Breast epithelium (tissue), 4 donors: ENCODE data around the gene MAN1C1. TPM values are rescaled to one million over a fixed set of nuclear protein-coding genes. Genes with fewer than 3 reads are reported as not detected.
"Not testable (repeated sequence)": the region's sequence is repeated elsewhere in the genome, so short reads cannot be mapped to it uniquely, and the experiment has no call there.

Source experiments
- DNase-seq, 2 donors: peaks; one replicate each; pipeline ENCODE4 v3.0.0-alpha.2; 2019; ENCODE audit warnings: low spot score in 2 of 2
- H3K27ac ChIP-seq, 2 donors: fragments of 200-600 bp; sonication (generic) in 1 of 2; one replicate each; pipeline ENCODE4 v1.5.1; 2016 to 2019; ENCODE audit warnings: mild to moderate bottlenecking in 1 of 2
- H3K27me3 ChIP-seq, 2 donors: fragments of 200-600 bp; sonication (generic) in 1 of 2; one replicate each; pipeline versions ENCODE4 v1.5.1 to v1.6.0; 2017 to 2019; ENCODE audit warnings: control low read depth in 1 of 2, mild to moderate bottlenecking in 1 of 2
- H3K36me3 ChIP-seq: fragments of 200-600 bp; one replicate; pipeline ENCODE4 v1.5.1; 2019
- H3K4me1 ChIP-seq, 2 donors: fragments of 200-600 bp; sonication (generic); one replicate each; pipeline ENCODE4 v1.5.1; 2016 to 2019; ENCODE audit warnings: control low read depth in 1 of 2
- H3K4me3 ChIP-seq, 3 donors: fragments of 200-600 bp; sonication (generic); 1 replicate in 2 of 3; 2 replicates in 1 of 3; pipeline ENCODE4 v1.5.1; 2016 to 2019; ENCODE audit warnings: mild to moderate bottlenecking in 3 of 3, moderate library complexity in 2 of 3
- H3K9me3 ChIP-seq, 2 donors: fragments of 200-600 bp; sonication (generic) in 1 of 2; one replicate each; pipeline ENCODE4 v1.5.1; 2016 to 2019; ENCODE audit warnings: control low read depth in 1 of 2
- POLR2A ChIP-seq: fragments of 450-650 bp; IDR thresholded peaks from one replicate; pipeline ENCODE4 v1.6.1; 2016; ENCODE audit warnings: antibody characterized with exemption, mild to moderate bottlenecking, moderate library complexity
- POLR2AphosphoS5 ChIP-seq, 3 donors: sonication (generic); formaldehyde crosslinking; IDR thresholded peaks; one replicate each; pipeline ENCODE4 v1.6.1; 2017; ENCODE audit warnings: antibody characterized with exemption in 3 of 3
- intact Hi-C: fragments of 100-400 bp; cut with DNase I; formaldehyde crosslinking; loops from one replicate; pipeline ENCODE4 v1.15.1; 2023; ENCODE audit warnings: low total_unique reads
- total RNA-seq, 3 donors: library from RNA; depleted of rRNA; stranded (reverse); fragments of >200 nt; gene quantifications; one replicate each; pipeline ENCODE4 v1.1.0, GENCODE V29; 2016
- TF ChIP-seq, protein P1 (sequence below), 3 donors: fragments of 450-650 bp; IDR thresholded peaks; one replicate each; pipeline ENCODE4 v1.5.1; 2016 to 2017; ENCODE audit warnings: antibody characterized with exemption in 3 of 3, mild to moderate bottlenecking in 3 of 3, moderate library complexity in 3 of 3

MAN1C1 gene
- total RNA-seq, 3 donors from 2014 or later: 6.7 to 13.8 (median 6.9) TPM

- Histone ChIP-seq H3K27ac (no peak overlapping the region), H3K27me3 (no peaks in the 10 kb centered on the region), H3K9me3 (no peaks in the 10 kb centered on the region), H3K4me1 (no peaks in the 10 kb centered on the region), H3K36me3 (no peaks in the 10 kb centered on the region), H3K4me3 (no peak overlapping the region)
- DNase-seq: no peak
- intact Hi-C loops: no loop called here
- TF ChIP-seq POLR2AphosphoS5 (IDR thresholded peaks at IDR 0.05): no peak
- TF ChIP-seq POLR2A: no peak
- TF ChIP-seq, protein P1, sequence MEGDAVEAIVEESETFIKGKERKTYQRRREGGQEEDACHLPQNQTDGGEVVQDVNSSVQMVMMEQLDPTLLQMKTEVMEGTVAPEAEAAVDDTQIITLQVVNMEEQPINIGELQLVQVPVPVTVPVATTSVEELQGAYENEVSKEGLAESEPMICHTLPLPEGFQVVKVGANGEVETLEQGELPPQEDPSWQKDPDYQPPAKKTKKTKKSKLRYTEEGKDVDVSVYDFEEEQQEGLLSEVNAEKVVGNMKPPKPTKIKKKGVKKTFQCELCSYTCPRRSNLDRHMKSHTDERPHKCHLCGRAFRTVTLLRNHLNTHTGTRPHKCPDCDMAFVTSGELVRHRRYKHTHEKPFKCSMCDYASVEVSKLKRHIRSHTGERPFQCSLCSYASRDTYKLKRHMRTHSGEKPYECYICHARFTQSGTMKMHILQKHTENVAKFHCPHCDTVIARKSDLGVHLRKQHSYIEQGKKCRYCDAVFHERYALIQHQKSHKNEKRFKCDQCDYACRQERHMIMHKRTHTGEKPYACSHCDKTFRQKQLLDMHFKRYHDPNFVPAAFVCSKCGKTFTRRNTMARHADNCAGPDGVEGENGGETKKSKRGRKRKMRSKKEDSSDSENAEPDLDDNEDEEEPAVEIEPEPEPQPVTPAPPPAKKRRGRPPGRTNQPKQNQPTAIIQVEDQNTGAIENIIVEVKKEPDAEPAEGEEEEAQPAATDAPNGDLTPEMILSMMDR (IDR thresholded peaks at IDR 0.05): no peak
These were observed 113.4 kb downstream of the MAN1C1 start for GRCh38 chr1:25729790-25730644.

- no peak overlapping the region for H3K4me3 ChIP-seq
- no peaks in the 10 kb centered on the region for H3K9me3 ChIP-seq
- TF ChIP-seq, protein P1 (IDR thresholded peaks at IDR 0.05): no peak
- TF ChIP-seq POLR2A (no peak), POLR2AphosphoS5 (IDR thresholded peaks at IDR 0.05) (no peak)
- no peaks in the 10 kb centered on the region for H3K4me1 ChIP-seq
- no peak overlapping the region for H3K27ac ChIP-seq
- H3K27me3 ChIP-seq: no peaks in the 10 kb centered on the region
- no peak for DNase-seq
- intact Hi-C loops: no loop called here
- no peaks in the 10 kb centered on the region for H3K36me3 ChIP-seq
These were observed 114.6 kb downstream of the MAN1C1 start for GRCh38 chr1:25731148-25731547.

DNA sequence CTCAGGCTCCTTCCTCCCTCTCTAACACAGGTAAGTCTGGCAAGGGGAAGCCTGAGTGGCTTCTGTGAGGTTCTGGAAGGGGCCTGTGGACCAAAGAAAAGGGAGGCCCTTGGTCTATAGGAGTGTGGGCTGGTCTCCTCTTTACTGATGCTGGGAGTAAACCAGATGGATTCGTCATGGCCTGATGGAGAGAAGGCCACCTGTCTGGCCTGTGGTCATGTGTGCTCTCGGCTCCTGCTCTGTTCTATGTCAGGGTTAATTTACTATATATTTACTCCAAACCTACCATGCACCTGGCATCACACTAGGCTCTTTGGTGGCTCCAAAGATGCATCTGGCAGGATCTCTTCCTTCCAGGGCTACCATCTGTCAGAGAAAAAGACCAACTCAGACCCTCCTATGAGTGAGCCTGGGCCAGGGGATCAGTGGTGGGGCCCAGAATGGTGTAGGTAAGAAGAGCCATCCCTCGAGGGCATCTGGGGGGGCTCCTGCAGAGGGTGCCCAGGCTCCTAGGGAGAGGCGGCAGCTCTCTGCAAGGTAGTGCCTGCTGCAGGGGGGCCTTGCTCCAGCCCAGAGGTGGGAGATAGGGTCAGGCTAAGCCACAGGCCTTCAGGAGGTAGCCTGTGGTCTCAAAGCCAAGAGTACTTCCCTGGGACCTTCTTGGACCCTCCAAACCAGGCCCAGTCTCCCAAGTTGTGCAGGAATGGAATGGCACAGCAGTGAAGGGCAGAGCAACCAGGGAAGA lies 115.2 kb downstream of the MAN1C1 start:
- TF ChIP-seq, protein P1 (IDR thresholded peaks at IDR 0.05): no peak
- TF ChIP-seq POLR2A (no peak), POLR2AphosphoS5 (IDR thresholded peaks at IDR 0.05) (no peak)
- Histone ChIP-seq H3K9me3 (no peaks in the 10 kb centered on the region), H3K4me1 (no peaks in the 10 kb centered on the region), H3K36me3 (no peaks in the 10 kb centered on the region), H3K4me3 (no peak overlapping the region), H3K27ac (no peak overlapping the region), H3K27me3 (no peaks in the 10 kb centered on the region)
- no peak for DNase-seq
- intact Hi-C loops: no loop called here

DNA sequence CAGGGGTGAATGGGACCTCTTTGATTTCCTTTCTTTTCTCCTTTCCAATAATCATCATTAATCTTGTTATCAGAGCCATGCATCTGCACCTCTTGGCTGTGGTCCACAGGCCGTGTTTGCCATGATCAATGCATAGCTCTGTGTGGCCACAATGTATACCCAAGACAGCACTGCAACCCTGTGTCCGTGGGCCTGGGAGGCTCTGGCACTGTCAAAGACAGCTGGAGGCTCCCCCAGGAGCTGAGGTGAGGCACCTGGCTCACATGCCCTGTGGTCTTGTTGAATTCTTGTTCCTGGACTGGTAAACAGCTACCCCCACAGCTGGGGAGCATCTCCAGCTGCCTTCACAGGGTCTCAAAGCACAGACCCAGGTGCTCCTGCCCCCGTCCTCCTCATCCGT lies 116.2 kb downstream of the MAN1C1 start:
- no peaks in the 10 kb centered on the region for H3K36me3 ChIP-seq
- intact Hi-C loops: no loop called here
- no peaks in the 10 kb centered on the region for H3K9me3 ChIP-seq
- no peak overlapping the region for H3K27ac ChIP-seq
- no peaks in the 10 kb centered on the region for H3K4me1 ChIP-seq
- H3K4me3 ChIP-seq: no peak overlapping the region
- no peak for DNase-seq
- H3K27me3 ChIP-seq: no peaks in the 10 kb centered on the region
- TF ChIP-seq, protein P1 (IDR thresholded peaks at IDR 0.05): no peak
- no peak for TF ChIP-seq POLR2AphosphoS5 (IDR thresholded peaks at IDR 0.05)
- no peak for TF ChIP-seq POLR2A

- intact Hi-C loops: no loop called here
- Histone ChIP-seq H3K9me3 (no peaks in the 10 kb centered on the region), H3K4me3 (no peak overlapping the region), H3K4me1 (no peaks in the 10 kb centered on the region), H3K27me3 (no peaks in the 10 kb centered on the region), H3K27ac (no peak overlapping the region), H3K36me3 (no peaks in the 10 kb centered on the region)
- TF ChIP-seq POLR2AphosphoS5 (IDR thresholded peaks at IDR 0.05): no peak
- no peak for TF ChIP-seq POLR2A
- TF ChIP-seq, protein P1 (IDR thresholded peaks at IDR 0.05): no peak
- no peak for DNase-seq
These were observed 116.7 kb downstream of the MAN1C1 start for GRCh38 chr1:25733271-25733670.

DNA sequence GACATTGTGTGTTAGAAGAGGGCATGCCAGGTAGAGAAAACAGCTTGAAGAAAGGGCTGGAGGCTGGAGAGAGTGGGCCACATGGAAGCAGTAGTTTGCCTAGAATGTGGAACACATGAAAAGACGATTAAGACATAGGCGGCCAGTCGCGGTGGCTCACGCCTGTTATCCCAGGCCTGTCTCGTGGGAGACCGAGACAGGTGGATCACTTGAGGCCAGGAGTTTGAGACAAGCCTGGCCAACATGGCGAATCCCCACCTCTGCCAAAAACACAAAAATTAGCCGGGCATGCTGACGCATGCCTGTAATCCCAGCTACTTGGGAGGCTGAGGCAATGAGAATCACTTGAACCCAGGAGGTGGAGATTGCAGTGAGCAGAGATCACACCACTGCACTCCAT lies 118.4 kb downstream of the MAN1C1 start:
- H3K27me3 ChIP-seq, H3K36me3 ChIP-seq, H3K27ac ChIP-seq, intact Hi-C loops, H3K4me3 ChIP-seq, DNase-seq, H3K4me1 ChIP-seq, H3K9me3 ChIP-seq: not testable (repeated sequence)
